Embryonic facial prominence (tissue), 1 donor: ENCODE measurements around the gene ZNF823.
A peak's percentile ranks its signal among the peaks of the same experiment; 100 is the strongest.
"Not testable (repeated sequence)": the region's sequence is repeated elsewhere in the genome, so short reads cannot be mapped to it uniquely, and the experiment has no call there.

ENCODE experiments used
- DNase-seq: peaks from one replicate; pipeline ENCODE4 v3.0.0-alpha.2; 2016; ENCODE audit errors: extremely low spot score

ZNF823 gene

GRCh38 chr19:11680689-11681302, 58.0 kb downstream of the ZNF823 start:
- DNase-seq: no peak

GRCh38 chr19:11678504-11678903, 60.2 kb downstream of the ZNF823 start:
- DNase-seq: no peak

- DNase-seq: not testable (repeated sequence)
Measured at GRCh38 chr19:11676661-11677600, 61.8 kb downstream of the ZNF823 start.

GRCh38 chr19:11675569-11675968, 63.2 kb downstream of the ZNF823 start:
- DNase-seq: no peak

- DNase-seq: no peak
Measured at GRCh38 chr19:11674067-11674492, 64.7 kb downstream of the ZNF823 start.

- DNase-seq: peak; percentile 35
Measured at GRCh38 chr19:11673608-11674041, 65.1 kb downstream of the ZNF823 start.
